ENCODE results near the gene FNDC3B. TPM values are rescaled to one million over a fixed set of nuclear protein-coding genes. Genes with fewer than 3 reads are reported as not detected.

Gene FNDC3B
- total RNA-seq, 1 donor from 2014 or later = 9.3 TPM

- CTCF ChIA-PET = interaction anchor here (1.6 kb wide), 1 partner anchor 241 kb away, joined by 4 read pairs; no protein-coding TSS in a partner anchor
- H3K9me3 Mint-ChIP-seq = no peaks in the 10 kb centered on the region
- no peaks in the 10 kb centered on the region for H3K27me3 Mint-ChIP-seq
- no peaks in the 10 kb centered on the region for H3K4me1 Mint-ChIP-seq
- DNase-seq (no peak), ATAC-seq (ENCODE audit: low read depth) (no peak)
- intact Hi-C loops (cut with micrococcal nuclease) = no loop called here
- no peak overlapping the region for H3K4me3 Mint-ChIP-seq
- no peak overlapping the region for H3K27ac Mint-ChIP-seq
- H3K36me3 Mint-ChIP-seq (ENCODE audit: low read depth) = no peaks in the 10 kb centered on the region
- TF ChIP-seq CTCF (IDR thresholded peaks at IDR 0.05) = no peak
- POLR2A ChIA-PET = no interaction called here
Observed at GRCh38 chr3:172276103-172276502, 236.7 kb downstream of the FNDC3B start.

GRCh38 chr3:172277151-172277652, 237.8 kb downstream of the FNDC3B start:
- H3K4me3 Mint-ChIP-seq = no peak overlapping the region
- H3K4me1 Mint-ChIP-seq = no peaks in the 10 kb centered on the region
- no peaks in the 10 kb centered on the region for H3K36me3 Mint-ChIP-seq (ENCODE audit: low read depth)
- no peak for TF ChIP-seq CTCF (IDR thresholded peaks at IDR 0.05)
- intact Hi-C loops (cut with micrococcal nuclease) = no loop called here
- DNase-seq = no peak
- POLR2A ChIA-PET = no interaction called here
- H3K27ac Mint-ChIP-seq = no peak overlapping the region
- no peaks in the 10 kb centered on the region for H3K9me3 Mint-ChIP-seq
- CTCF ChIA-PET = no interaction called here
- no peak for ATAC-seq (ENCODE audit: low read depth)
- no peaks in the 10 kb centered on the region for H3K27me3 Mint-ChIP-seq

GRCh38 chr3:172279191-172279640, 239.8 kb downstream of the FNDC3B start:
- intact Hi-C loops (cut with micrococcal nuclease) = no loop called here
- CTCF ChIA-PET = no interaction called here
- Mint-ChIP-seq H3K27ac (no peak overlapping the region), H3K27me3 (no peaks in the 10 kb centered on the region), H3K4me3 (no peak overlapping the region), H3K9me3 (no peaks in the 10 kb centered on the region), H3K4me1 (no peaks in the 10 kb centered on the region), H3K36me3 (ENCODE audit: low read depth) (no peaks in the 10 kb centered on the region)
- DNase-seq = no peak
- POLR2A ChIA-PET = no interaction called here
- no peak for TF ChIP-seq CTCF (IDR thresholded peaks at IDR 0.05)
- ATAC-seq (ENCODE audit: low read depth) = no peak

- Mint-ChIP-seq H3K27me3 (no peaks in the 10 kb centered on the region), H3K36me3 (ENCODE audit: low read depth) (no peaks in the 10 kb centered on the region), H3K27ac (no peak overlapping the region), H3K4me3 (no peak overlapping the region), H3K9me3 (no peaks in the 10 kb centered on the region), H3K4me1 (no peaks in the 10 kb centered on the region)
- DNase-seq (no peak), ATAC-seq (ENCODE audit: low read depth) (no peak)
- intact Hi-C loops (cut with micrococcal nuclease) = no loop called here
- CTCF ChIA-PET = no interaction called here
- POLR2A ChIA-PET = no interaction called here
- TF ChIP-seq CTCF (IDR thresholded peaks at IDR 0.05) = no peak
Observed at GRCh38 chr3:172279974-172280373, 240.6 kb downstream of the FNDC3B start.

DNA sequence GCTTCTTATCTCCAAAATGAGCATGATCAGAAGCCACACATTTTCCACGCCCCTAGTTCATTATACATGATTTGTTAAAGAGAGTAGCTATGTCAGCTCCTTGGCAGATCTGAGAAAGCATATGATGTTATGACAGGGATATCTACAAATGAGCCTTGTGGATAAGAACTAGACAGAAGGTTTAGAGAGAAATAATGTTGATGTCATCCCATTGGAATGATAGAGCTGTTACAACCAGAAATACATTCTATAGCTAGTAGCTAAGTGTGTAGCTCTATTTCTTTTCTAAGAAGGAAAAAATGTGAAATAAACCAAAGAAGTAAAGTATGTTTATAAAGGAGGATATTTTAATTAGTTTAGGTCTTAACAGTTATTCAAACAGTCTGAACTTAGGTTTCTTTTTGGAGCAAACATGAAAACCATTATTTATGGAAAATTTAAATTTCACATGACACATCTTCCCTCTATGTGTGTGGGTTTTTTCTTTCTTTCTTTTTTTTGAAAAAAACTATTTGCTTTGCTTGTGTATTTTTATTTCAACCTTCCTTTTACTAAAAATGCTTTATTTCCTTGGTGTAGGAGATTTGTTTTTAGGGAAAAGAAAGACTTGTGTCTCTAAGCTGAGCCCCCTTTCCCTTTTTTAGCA, 241.2 kb downstream of the FNDC3B start:
- POLR2A ChIA-PET = no interaction called here
- H3K27me3 Mint-ChIP-seq = no peaks in the 10 kb centered on the region
- DNase-seq = no peak
- CTCF ChIA-PET = no interaction called here
- H3K36me3 Mint-ChIP-seq (ENCODE audit: low read depth) = no peaks in the 10 kb centered on the region
- intact Hi-C loops (cut with micrococcal nuclease) = no loop called here
- H3K4me3 Mint-ChIP-seq = no peak overlapping the region
- no peak overlapping the region for H3K27ac Mint-ChIP-seq
- no peak for TF ChIP-seq CTCF (IDR thresholded peaks at IDR 0.05)
- H3K4me1 Mint-ChIP-seq = no peaks in the 10 kb centered on the region
- ATAC-seq (ENCODE audit: low read depth) = no peak
- no peaks in the 10 kb centered on the region for H3K9me3 Mint-ChIP-seq
